GM19238 (cell line): Measurements from ENCODE around the gene UBE2K.
"Not testable (repeated sequence)": the region's sequence is repeated elsewhere in the genome, so short reads cannot be mapped to it uniquely, and the experiment has no call there.

Source experiments
- DNase-seq: peaks from one replicate; pipeline ENCODE4 v3.0.0; 2011; ENCODE audit warnings: low spot score; ENCODE audit not compliant: insufficient read length

Gene UBE2K

GRCh38 chr4:39697740-39698423, at the start of gene UBE2K:
Gene UBE2K, plus strand, starts transcription at chr4:39698136. Its CDS starts 192 bp downstream, at chr4:39698328.
- DNase-seq, result peak; percentile 84

- DNase-seq, result no peak
Observed at GRCh38 chr4:39648213-39648612, 49.7 kb upstream of the UBE2K start.

DNA sequence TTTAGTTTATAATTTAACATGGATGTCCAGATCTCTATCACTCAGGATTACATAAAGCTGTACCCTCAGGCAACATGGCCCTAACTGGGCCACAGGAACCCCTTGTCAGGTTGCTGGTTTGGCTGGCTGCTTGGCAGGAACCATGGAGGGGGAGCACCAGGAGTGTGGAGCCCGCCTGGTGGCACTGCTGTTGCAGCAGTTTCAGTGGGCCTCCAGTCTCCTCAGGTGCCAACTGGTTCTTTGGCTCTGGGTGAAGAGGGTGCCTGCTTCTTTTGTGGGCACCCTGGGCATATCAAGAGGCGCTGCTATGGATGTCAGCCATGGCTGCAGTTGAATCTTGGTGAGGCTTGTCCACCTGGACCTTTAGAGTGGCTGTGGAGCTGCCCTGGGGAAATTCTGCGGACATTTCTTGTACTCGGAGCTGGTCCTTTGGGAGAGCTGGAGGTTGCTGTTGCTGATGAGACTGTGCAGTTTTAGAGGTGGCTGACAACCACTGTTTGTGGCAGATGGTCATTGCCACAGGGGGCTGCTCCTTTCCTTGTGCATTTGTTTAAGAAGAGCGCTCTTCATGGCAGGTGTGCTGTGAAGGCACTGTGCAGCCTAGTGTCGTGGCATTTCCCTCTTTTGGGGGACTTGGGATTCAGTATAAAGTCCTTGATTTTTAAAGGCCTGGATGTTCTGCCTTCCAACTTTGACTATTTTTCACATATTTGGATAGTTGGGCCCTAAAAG, 48.9 kb upstream of the UBE2K start:
- DNase-seq, result no peak

DNA sequence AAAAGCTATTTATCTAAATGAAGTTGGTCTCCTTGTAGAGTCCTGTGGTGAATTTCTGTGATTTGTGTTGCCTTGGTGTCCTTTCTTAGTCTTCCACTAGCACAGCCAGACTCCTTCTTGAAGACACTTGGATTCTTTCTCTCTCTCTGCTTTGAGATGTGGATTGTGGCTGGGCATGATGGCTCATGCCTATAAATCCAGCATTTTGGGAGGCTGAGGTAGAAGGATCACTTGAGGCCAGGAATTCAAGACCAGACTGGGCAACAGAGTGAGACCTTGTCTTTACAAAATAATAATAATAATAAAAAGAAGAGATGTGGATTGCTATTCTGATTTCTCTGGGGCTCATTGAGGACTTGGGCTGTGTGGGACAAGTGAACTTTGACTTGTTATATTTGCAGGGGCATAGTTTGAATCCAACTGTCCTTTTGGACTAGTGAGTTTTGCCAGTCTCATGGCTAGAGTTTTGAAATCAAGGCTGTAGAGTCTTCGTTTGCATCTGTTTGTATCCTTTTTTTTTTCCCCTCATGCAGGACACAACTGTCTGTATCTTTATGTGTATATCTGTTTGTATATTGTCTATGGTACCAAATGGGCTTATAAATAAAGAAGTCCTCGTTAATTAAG, 48.2 kb upstream of the UBE2K start:
- no peak for DNase-seq

DNA sequence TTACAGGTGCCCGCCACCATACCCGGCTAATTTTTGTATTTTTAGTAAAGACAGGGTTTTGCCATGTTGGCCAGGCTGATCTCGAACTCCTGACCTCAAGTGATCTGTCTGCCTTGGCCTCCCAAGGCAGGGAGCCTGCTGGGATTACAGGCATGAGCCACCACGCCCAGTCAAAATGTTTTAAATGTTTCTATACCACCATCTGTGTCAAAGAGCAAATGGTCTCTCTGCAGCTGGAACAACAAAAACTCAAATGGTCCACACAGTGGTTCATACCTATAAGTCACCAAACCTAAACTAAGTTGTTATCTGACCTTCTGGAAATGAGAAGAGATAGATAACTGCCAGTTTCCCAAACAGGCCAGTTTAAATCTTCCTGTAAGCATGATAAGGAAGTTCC, 46.4 kb upstream of the UBE2K start:
- DNase-seq, result not testable (repeated sequence)

DNA sequence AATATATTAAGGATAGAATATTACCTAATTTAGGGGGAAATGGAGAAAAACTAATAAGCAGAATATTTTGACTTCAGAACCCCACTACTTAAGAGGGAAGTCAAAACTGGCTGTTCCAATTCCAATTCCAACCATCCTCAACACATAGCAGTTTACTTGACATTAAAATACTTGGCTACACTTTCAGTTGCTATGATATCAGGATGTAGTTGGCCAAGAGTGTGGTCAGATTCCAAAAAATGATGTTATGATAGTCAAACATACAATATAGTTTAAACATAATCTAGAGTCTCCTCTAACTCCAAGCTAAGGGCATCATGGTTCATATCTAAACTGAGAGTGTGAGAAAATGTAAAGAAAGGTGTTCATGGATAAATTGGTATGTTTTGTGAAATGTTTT, 42.7 kb upstream of the UBE2K start:
- DNase-seq, result no peak

DNA sequence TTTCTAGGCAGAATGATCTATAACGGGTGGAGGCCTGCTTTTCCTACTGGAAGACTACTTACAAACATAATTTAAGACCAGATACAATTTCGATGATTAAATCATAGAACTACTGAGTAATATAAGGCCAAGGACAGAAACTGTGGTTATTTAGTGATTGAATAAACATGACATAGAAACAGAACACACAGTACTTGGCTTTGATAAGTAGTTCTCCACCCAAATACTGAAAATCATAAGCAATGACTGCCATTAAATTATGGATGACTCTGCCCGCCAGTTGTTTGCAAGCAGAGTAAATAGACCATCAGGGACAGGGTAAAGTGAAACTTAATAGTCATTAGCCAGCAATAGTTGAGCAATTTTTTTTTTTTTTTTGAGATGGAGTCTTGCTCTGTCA, 42.1 kb upstream of the UBE2K start:
- no peak for DNase-seq

GRCh38 chr4:39656638-39657037, 41.3 kb upstream of the UBE2K start:
- not testable (repeated sequence) for DNase-seq

GRCh38 chr4:39657465-39657864, 40.5 kb upstream of the UBE2K start:
- DNase-seq, result no peak

DNA sequence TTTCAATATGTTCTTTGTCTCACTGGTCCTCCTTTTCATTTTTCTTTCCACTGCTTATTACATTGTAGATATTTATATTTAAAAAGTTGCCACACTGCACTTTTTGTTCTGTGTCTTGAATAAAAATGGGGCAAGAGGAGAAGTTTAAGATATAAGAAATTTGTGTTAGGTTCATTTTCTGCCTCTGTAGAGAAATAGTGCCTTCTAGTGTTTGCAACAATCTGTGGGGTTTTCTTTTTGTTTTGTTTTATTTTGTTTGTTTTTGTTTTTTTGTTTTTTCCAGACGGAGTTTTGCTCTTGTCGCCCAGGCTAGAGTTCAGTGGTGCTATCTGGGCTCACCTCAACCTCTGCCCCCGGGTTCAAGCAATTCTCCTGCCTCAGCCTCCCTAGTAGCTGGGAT, 39.2 kb upstream of the UBE2K start:
- DNase-seq, result no peak

DNA sequence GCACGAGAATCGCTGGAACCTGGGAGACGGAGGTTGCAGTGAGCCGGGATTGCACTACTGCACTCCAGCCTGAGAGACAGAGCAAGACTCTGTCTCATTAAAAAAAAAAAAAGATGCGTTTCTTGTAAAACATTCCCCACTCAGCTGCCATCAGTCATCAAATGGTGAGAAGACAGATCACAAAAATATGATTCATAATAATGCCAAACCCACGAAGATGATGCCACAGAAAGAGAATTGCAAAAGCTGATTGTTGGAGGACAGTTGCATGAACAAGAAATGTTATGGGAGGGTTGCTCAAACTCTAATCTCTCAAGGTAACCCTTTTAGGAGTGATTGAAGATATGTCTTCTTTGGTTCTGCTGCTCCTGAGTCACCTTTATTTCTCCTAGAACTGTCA, 37.9 kb upstream of the UBE2K start:
- DNase-seq, result no peak

DNA sequence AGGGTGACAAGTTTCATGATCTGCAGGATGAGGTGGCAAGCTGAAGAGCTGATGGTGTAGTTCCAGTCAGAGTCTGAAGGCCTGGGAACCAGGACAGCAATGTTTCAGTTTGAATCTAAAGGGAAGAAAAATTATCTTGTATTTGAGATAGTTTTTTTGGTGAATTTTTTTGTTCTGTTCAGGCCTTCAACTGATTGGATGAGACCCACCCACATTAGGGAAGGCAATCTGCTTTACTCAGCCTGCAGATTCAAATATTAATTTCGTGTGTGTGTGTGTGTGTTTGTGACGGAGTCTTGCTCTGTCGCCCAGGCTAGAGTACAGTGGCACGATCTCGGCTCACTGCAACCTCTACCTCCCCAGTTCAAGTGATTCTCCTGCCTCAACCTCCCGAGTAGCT, 37.2 kb upstream of the UBE2K start:
- DNase-seq, result no peak

DNA sequence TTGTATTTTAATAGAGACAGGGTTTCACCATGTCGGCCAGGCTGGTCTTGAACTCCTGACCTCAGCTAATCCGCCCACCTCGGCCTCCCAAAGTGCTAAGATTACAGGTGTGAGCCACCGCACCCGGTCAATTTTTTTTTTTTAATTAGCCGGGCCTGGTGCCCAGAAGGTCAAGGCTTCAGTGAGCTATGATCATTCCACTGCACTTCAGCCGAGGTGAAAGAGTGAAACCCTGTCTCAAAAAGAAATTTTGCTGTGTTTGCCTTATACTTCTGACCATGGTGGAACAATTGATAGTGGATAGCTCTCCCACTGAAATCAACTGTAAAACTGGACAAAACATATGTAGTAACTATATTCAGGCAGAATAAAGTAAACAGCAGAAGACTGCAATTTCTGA, 35.3 kb upstream of the UBE2K start:
- DNase-seq, result no peak

- no peak for DNase-seq
Observed at GRCh38 chr4:39664828-39665731, 32.9 kb upstream of the UBE2K start.

- no peak for DNase-seq
Observed at GRCh38 chr4:39667706-39668105, 30.2 kb upstream of the UBE2K start.

GRCh38 chr4:39668887-39669286, 29.0 kb upstream of the UBE2K start:
- no peak for DNase-seq

GRCh38 chr4:39670296-39670695, 27.6 kb upstream of the UBE2K start:
- DNase-seq, result not testable (repeated sequence)

DNA sequence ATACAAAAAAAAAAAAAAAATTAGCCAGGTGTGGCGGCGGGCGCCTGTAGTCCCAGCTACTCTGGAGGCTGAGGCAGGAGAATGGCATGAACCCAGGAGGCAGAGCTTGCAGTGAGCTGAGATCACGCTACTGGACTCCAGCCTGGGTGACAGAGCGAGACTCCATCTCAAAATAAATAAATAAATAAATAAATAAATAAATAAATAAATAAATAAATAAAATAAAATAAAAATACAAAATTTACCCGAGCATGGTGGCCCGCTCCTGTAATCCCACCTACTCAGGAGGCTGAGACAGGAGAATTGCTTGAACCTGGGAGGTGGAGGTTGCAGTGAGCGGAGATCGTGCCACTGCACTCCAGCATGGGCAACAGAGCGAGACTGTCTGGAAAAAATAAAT, 22.3 kb upstream of the UBE2K start:
- DNase-seq, result not testable (repeated sequence)

DNA sequence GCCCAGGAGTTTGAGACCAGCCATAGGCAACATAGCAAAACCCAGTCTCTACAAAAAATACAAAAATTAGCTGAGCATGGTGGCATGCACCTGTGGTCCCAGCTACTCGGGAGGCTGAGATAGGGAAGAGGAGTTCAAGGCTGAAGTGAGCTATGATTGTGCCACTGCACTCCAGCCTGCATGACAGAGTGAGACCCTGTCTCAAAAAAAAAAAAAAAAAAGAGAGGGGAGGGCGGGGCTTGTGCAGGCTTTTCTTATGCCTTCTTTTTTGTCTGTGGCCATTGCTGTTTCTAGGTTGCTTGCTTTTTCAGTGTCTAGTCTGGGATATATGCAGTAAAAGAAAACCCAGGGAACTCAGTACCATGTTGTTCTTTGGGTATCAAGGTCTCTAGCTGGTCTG, 16.9 kb upstream of the UBE2K start:
- not testable (repeated sequence) for DNase-seq

GRCh38 chr4:39682138-39682537, 15.8 kb upstream of the UBE2K start:
- DNase-seq, result no peak

GRCh38 chr4:39685990-39686389, 11.9 kb upstream of the UBE2K start:
- no peak for DNase-seq

DNA sequence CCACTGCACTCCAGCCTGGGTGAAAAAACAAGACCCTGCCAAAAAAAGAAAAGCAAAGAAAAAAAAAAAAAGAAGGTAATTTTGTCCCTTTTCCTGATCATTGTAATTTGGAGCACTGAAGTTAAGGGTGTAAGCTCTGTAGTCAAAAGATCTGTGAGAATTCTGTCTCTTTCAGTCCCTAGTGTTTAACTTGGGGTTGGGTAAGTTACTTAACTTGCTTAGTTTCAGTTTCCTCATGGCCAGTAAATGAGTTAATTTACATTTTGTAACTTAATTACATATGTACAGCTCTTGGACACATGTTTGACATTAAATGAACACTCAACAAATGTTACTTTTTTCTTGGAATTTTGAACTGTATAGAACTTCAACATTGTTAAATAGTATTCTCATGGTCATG, 10.9 kb upstream of the UBE2K start:
- no peak for DNase-seq
